SH-SY5Y (cell line): Measurements from ENCODE around the gene PTGIS.

Source experiments
- GATA2 ChIP-seq: IDR thresholded peaks from 2 replicates; pipeline ENCODE4 v1.6.1; 2011; ENCODE audit warnings: mild to moderate bottlenecking, low read depth, low read length
- GATA3 ChIP-seq: IDR thresholded peaks from 2 replicates; pipeline ENCODE4 v1.6.1; 2011; ENCODE audit warnings: low read depth, mild to moderate bottlenecking, low read length, moderate library complexity

DNA sequence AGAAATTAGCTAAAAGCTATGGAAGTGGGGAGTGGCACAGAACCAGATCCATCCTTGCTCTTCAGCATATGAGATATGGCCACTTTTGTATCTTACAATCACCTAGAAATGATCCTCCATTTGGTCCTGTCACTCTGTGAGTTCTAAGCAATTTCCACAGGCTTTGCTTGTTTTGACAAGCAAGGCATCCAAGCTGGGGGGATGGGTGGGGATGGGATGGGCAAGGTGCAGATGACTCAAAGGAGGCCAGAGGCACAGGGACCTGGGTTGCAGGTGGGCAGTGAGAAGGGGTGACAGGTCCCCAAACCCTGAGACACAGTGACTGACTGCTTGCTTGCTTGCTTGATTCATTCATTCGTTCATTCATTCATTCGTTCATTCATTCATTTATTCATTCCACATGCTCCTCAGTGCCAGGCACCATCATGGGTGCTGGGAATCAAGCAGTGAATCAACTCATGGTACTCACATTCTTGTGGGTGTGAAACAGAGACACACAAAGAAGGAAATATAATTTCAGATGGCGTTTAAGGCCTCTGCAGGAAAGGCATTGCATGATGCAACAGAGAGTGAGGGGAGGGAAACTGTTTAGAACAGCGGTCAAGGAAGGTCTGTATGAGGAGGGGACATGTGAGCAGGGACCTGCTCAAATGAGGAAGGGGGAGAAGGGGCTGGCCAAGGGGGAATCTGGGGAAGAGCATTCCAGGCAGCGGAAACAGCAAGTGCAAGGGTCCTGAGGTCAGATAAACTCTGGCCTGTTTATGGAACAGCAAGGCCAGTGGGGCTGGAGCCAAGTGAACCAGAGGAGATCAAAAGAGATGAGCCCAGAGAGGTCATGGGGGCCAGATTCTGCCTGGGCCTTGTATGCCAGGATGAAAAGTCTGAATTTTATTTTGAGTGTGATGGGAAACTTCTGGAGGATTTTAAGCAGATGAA lies 88.9 kb downstream of the PTGIS start:
- TF ChIP-seq GATA2 (no peak), GATA3 (no peak)
